IMR-90 (cell line): ENCODE results near the gene RPL39. TPM values are rescaled to one million over a fixed set of nuclear protein-coding genes. Genes with fewer than 3 reads are reported as not detected.

Source experiments
- ATAC-seq: fragments of 200-7000 bp; cut with Tn5 transposase; 2 replicates; pipeline ENCODE4 v1.9.1; 2020; ENCODE audit warnings: low read depth, mild to moderate bottlenecking, moderate library complexity
- BruUV-seq: library from RNA; stranded (reverse); fragments of 400-500 nt; replicated peaks from 2 replicates; lab custom pipeline; 2021; lab: Mats Ljungman, UMichigan
- CTCF ChIA-PET: fragments of 300-600 bp; formaldehyde crosslinking; extraction: SDS; loops from one replicate; lab custom pipeline; 2021; ENCODE audit warnings: antibody characterized with exemption; lab: Yijun Ruan, JAX
- POLR2A ChIA-PET: fragments of 300-600 bp; sonication (Branson Sonifier 250); formaldehyde crosslinking; loops from one replicate; lab custom pipeline; 2022; ENCODE audit warnings: antibody characterized with exemption; ENCODE audit not compliant: unreplicated experiment; lab: Charles Lee
- DNase-seq: peaks from one replicate; pipeline ENCODE4 v3.0.0; 2013
- H2AFZ ChIP-seq: replicated peaks from 2 replicates; pipeline ENCODE3; 2013; ENCODE audit warnings: low read length, mild to moderate bottlenecking; ENCODE audit not compliant: poor library complexity
- H2AK5ac ChIP-seq: 2 replicates; pipeline ENCODE4 v1.6.1; 2013; ENCODE audit warnings: low read depth, low read length, inconsistent platforms
- H2AK9ac ChIP-seq: replicated peaks from 2 replicates; pipeline ENCODE3; 2013; ENCODE audit warnings: mild to moderate bottlenecking, low read depth, low read length, moderate library complexity; ENCODE audit not compliant: poor library complexity
- H2BK120ac ChIP-seq: 2 replicates; pipeline ENCODE4 v1.6.1; 2013; ENCODE audit warnings: low read depth, low read length, inconsistent platforms
- H2BK15ac ChIP-seq: 3 replicates; pipeline ENCODE4 v1.6.1; 2013; ENCODE audit warnings: low read depth, low read length, inconsistent platforms
- H2BK20ac ChIP-seq: 2 replicates; pipeline ENCODE4 v1.6.1; 2013; ENCODE audit warnings: low read depth, mild to moderate bottlenecking, inconsistent platforms, low read length, moderate library complexity
- H2BK5ac ChIP-seq: 2 replicates; pipeline ENCODE4 v1.6.1; 2013; ENCODE audit warnings: mild to moderate bottlenecking, low read depth, low read length, inconsistent platforms; ENCODE audit not compliant: poor library complexity, severe bottlenecking
- H3K14ac ChIP-seq: replicated peaks from 2 replicates; pipeline ENCODE4 v1.6.1; 2013; ENCODE audit warnings: low read depth, low read length, inconsistent platforms
- H3K18ac ChIP-seq: 2 replicates; pipeline ENCODE4 v1.6.1; 2013; ENCODE audit warnings: low read depth, low read length, control low read depth
- H3K23ac ChIP-seq: 2 replicates; pipeline ENCODE4 v1.6.1; 2013; ENCODE audit warnings: low read depth, low read length, inconsistent platforms
- H3K27ac ChIP-seq: 2 replicates; pipeline ENCODE4 v1.5.1; 2013; ENCODE audit warnings: mild to moderate bottlenecking, control low read depth, low read length; ENCODE audit not compliant: insufficient read depth
- H3K27me3 ChIP-seq: 2 replicates; pipeline ENCODE4 v1.6.1; 2013; ENCODE audit warnings: low read length; ENCODE audit not compliant: control insufficient read depth, insufficient read depth
- H3K36me3 ChIP-seq: 2 replicates; pipeline ENCODE4 v1.6.1; 2013; ENCODE audit warnings: low read length, mixed read lengths; ENCODE audit not compliant: control insufficient read depth, insufficient read depth
- H3K4ac ChIP-seq: 2 replicates; pipeline ENCODE4 v1.6.1; 2013; ENCODE audit warnings: low read depth, low read length, inconsistent platforms
- H3K4me1 ChIP-seq: 2 replicates; pipeline ENCODE4 v1.6.1; 2013; ENCODE audit warnings: low read length, mixed read lengths; ENCODE audit not compliant: control insufficient read depth, insufficient read depth
- H3K4me2 ChIP-seq: 2 replicates; pipeline ENCODE4 v1.6.1; 2013; ENCODE audit warnings: low read depth, mild to moderate bottlenecking, control low read depth, low read length, moderate library complexity
- H3K4me3 ChIP-seq: 2 replicates; pipeline ENCODE4 v1.5.1; 2013; ENCODE audit warnings: low read depth, mild to moderate bottlenecking, control low read depth, low read length, moderate library complexity; ENCODE audit not compliant: insufficient read depth
- H3K56ac ChIP-seq: 2 replicates; pipeline ENCODE4 v1.6.1; 2013; ENCODE audit warnings: low read length, inconsistent platforms; ENCODE audit not compliant: insufficient read depth; ENCODE audit errors: extremely low read depth
- H3K79me1 ChIP-seq, 2 experiments: 2 replicates each; pipeline ENCODE4 v1.6.1; 2013; ENCODE audit warnings: low read length in 2 of 2, inconsistent platforms in 1 of 2, low read depth in 1 of 2
- H3K9ac ChIP-seq: 2 replicates; pipeline ENCODE4 v1.6.1; 2013; ENCODE audit warnings: low read depth, low read length, control low read depth
- H3K9me1 ChIP-seq: 2 replicates; pipeline ENCODE4 v1.6.1; 2013; ENCODE audit warnings: low read length, inconsistent platforms; ENCODE audit not compliant: insufficient read depth
- H3K9me3 ChIP-seq: 2 replicates; pipeline ENCODE4 v1.6.1; 2013; ENCODE audit warnings: low read length; ENCODE audit not compliant: control insufficient read depth, insufficient read depth
- H4K20me1 ChIP-seq: 2 replicates; pipeline ENCODE4 v1.6.1; 2013; ENCODE audit warnings: low read length, inconsistent platforms; ENCODE audit not compliant: insufficient read depth
- H4K5ac ChIP-seq: 2 replicates; pipeline ENCODE4 v1.6.1; 2013; ENCODE audit warnings: mild to moderate bottlenecking, low read depth, low read length, control low read depth
- H4K8ac ChIP-seq, 2 experiments: 2 replicates each; pipeline ENCODE4 v1.6.1; 2013; ENCODE audit warnings: low read depth in 2 of 2, low read length in 2 of 2, control low read depth in 1 of 2, inconsistent platforms in 1 of 2
- H4K91ac ChIP-seq: 2 replicates; pipeline ENCODE4 v1.6.1; 2013; ENCODE audit warnings: low read depth, low read length, inconsistent platforms; ENCODE audit not compliant: insufficient read depth
- BHLHE40 ChIP-seq: fragments of 150-350 bp; IDR thresholded peaks from 2 replicates; pipeline ENCODE4 v1.6.1; 2016; ENCODE audit warnings: mild to moderate bottlenecking, low read depth, low read length
- CEBPB ChIP-seq: IDR thresholded peaks from 2 replicates; pipeline ENCODE4 v1.6.1; 2012; ENCODE audit warnings: low read depth, low read length, improper control_type of control experiment
- CHD1 ChIP-seq: IDR thresholded peaks from 2 replicates; pipeline ENCODE4 v1.6.1; 2012; ENCODE audit warnings: low read depth, low read length, improper control_type of control experiment
- ELK1 ChIP-seq: fragments of 150-350 bp; IDR thresholded peaks from 2 replicates; pipeline ENCODE4 v1.6.1; 2016; ENCODE audit warnings: low read depth, mild to moderate bottlenecking, low read length, moderate library complexity, borderline replicate concordance
- FOS ChIP-seq: fragments of 150-350 bp; IDR thresholded peaks from 2 replicates; pipeline ENCODE4 v1.6.1; 2016; ENCODE audit warnings: low read depth, low read length
- MAFK ChIP-seq: IDR thresholded peaks from 2 replicates; pipeline ENCODE4 v1.6.1; 2012; ENCODE audit warnings: low read depth, low read length, improper control_type of control experiment
- MXI1 ChIP-seq: IDR thresholded peaks from 2 replicates; pipeline ENCODE4 v1.6.1; 2012; ENCODE audit warnings: low read depth, mild to moderate bottlenecking, low read length, moderate library complexity, borderline replicate concordance
- NFE2L2 ChIP-seq: fragments of 150-350 bp; IDR thresholded peaks from 2 replicates; pipeline ENCODE4 v1.6.1; 2016; ENCODE audit warnings: low read depth, mild to moderate bottlenecking, low read length
- POLR2A ChIP-seq: IDR thresholded peaks from 2 replicates; pipeline ENCODE4 v1.6.1; 2012; ENCODE audit warnings: mild to moderate bottlenecking, low read depth, low read length
- RAD21 ChIP-seq: IDR thresholded peaks from 2 replicates; pipeline ENCODE4 v1.6.1; 2012; ENCODE audit warnings: low read length, improper control_type of control experiment
- RCOR1 ChIP-seq: IDR thresholded peaks from 2 replicates; pipeline ENCODE4 v1.6.1; 2012; ENCODE audit warnings: mild to moderate bottlenecking, low read length, improper control_type of control experiment; ENCODE audit not compliant: insufficient replicate concordance
- RFX5 ChIP-seq: IDR thresholded peaks from 2 replicates; pipeline ENCODE4 v1.8.0; 2012; ENCODE audit warnings: low read depth, mild to moderate bottlenecking, low read length, moderate library complexity
- SMC3 ChIP-seq: fragments of 150-350 bp; IDR thresholded peaks from 2 replicates; pipeline ENCODE4 v1.6.1; 2016; ENCODE audit warnings: low read depth, mild to moderate bottlenecking, antibody characterized with exemption, low read length, moderate library complexity
- WGBS, 2 experiments: methylation state at CpG; one replicate each; pipeline versions ENCODE4 v1.1.5 to v1.1.7; 2013; ENCODE audit warnings: missing lambda C conversion rate in 2 of 2; ENCODE audit not compliant: insufficient read length in 1 of 2; ENCODE audit errors: extremely low coverage in 2 of 2; 5-methylcytosine and 5-hydroxymethylcytosine counted together
- dilution Hi-C: fragments of 300-500 bp; cut with HindIII; formaldehyde crosslinking; loops from one replicate; pipeline ENCODE4 v1.14.3; 2018; ENCODE audit warnings: low sequenced_read_pairs; ENCODE audit not compliant: unreplicated experiment
- in situ Hi-C: fragments of 300-500 bp; cut with MboI; formaldehyde crosslinking; loops from 3 replicates; pipeline ENCODE4 v1.14.3; 2019; ENCODE audit warnings: low sequenced_read_pairs, inconsistent platforms, mixed read lengths
- intact Hi-C: fragments of 100-400 bp; cut with micrococcal nuclease; formaldehyde crosslinking; loops from 2 replicates; pipeline ENCODE4 v1.10.0; 2022
- polyA plus RNA-seq, 3 experiments: library from polyadenylated mRNA; depleted of rRNA; stranded (reverse); fragments of >200 nt; gene quantifications; 2 replicates each; pipeline ENCODE4 v1.2.3, GENCODE V29; 2012; ENCODE audit warnings: low replicate concordance in 1 of 3
- total RNA-seq: library from RNA; depleted of rRNA; stranded (reverse); fragments of >200 nt; gene quantifications from 2 replicates; pipeline ENCODE4 v1.2.3, GENCODE V29; 2012
- TF ChIP-seq, protein P1 (sequence below): fragments of 150-350 bp; IDR thresholded peaks from 2 replicates; pipeline ENCODE4 v1.6.1; 2017; ENCODE audit warnings: mild to moderate bottlenecking, antibody characterized with exemption, low read length, low read depth

The RPL39 gene
- total and polyA plus RNA-seq, 2 of the 4 experiments (the other 2 are of a cell fraction): 681 to 2,357 TPM

- WGBS, 2 experiments: 52% methylated on average over 2 of the region's 2 CpGs; no CpG with 5 or more reads in 1 of the 2 experiments
- H3K4me1 ChIP-seq: no peaks in the 10 kb centered on the region
- DNase-seq (no peak), ATAC-seq (no peak)
- H2BK120ac ChIP-seq: no peak overlapping the region
- H3K23ac ChIP-seq: no peak overlapping the region
- H3K27ac ChIP-seq: no peak overlapping the region
- H2AK9ac ChIP-seq: no peak overlapping the region
- H3K18ac ChIP-seq: no peak overlapping the region
- dilution Hi-C loops (no loop called here), intact Hi-C loops (no loop called here), in situ Hi-C loops (no loop called here)
- POLR2A ChIA-PET: interaction anchor here (0.8 kb wide), 1 partner anchor 10 kb away, joined by 6 read pairs; the partner anchor contains the start of gene RPL39
- H2AFZ ChIP-seq: no peak overlapping the region
- no peaks in the 10 kb centered on the region for H3K79me1 ChIP-seq
- BruUV-seq: no TSS peak
- H3K27me3 ChIP-seq: no peaks in the 10 kb centered on the region
- H3K4ac ChIP-seq: no peak overlapping the region
- no peak overlapping the region for H4K91ac ChIP-seq
- no peak overlapping the region for H2BK15ac ChIP-seq
- no peaks in the 10 kb centered on the region for H3K9me1 ChIP-seq
- no peak overlapping the region for H2BK20ac ChIP-seq
- no peak overlapping the region for H3K4me3 ChIP-seq
- CTCF ChIA-PET: interaction anchor here (0.6 to 1.0 kb wide), 2 partner anchors 20 to 1032 kb away, joined by 3 read pairs; no protein-coding TSS in a partner anchor
- H4K8ac ChIP-seq: no peak overlapping the region
- H3K9ac ChIP-seq: no peak overlapping the region
- H3K4me2 ChIP-seq: no peak overlapping the region
- H4K20me1 ChIP-seq: no peaks in the 10 kb centered on the region
- H3K56ac ChIP-seq: no peak overlapping the region
- H3K14ac ChIP-seq: no peak overlapping the region
- no peak overlapping the region for H2AK5ac ChIP-seq
- no peak overlapping the region for H2BK5ac ChIP-seq
- no peaks in the 10 kb centered on the region for H3K9me3 ChIP-seq
- H3K36me3 ChIP-seq: no peaks in the 10 kb centered on the region
- no peak overlapping the region for H4K5ac ChIP-seq
- TF ChIP-seq RFX5 (no peak), RCOR1 (no peak), NFE2L2 (no peak), CHD1 (no peak), SMC3 (no peak), ELK1 (no peak), RAD21 (no peak), MAFK (no peak), MXI1 (no peak), POLR2A (no peak), BHLHE40 (no peak), CEBPB (no peak), FOS (no peak)
- TF ChIP-seq, protein P1, sequence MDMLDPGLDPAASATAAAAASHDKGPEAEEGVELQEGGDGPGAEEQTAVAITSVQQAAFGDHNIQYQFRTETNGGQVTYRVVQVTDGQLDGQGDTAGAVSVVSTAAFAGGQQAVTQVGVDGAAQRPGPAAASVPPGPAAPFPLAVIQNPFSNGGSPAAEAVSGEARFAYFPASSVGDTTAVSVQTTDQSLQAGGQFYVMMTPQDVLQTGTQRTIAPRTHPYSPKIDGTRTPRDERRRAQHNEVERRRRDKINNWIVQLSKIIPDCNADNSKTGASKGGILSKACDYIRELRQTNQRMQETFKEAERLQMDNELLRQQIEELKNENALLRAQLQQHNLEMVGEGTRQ: no peak
These were observed 10.1 kb upstream of the RPL39 start for GRCh38 chrX:119801253-119802221.
